Natural killer cell treated with Interleukin-12 subunit alpha and Interleukin-12 subunit beta and Interleukin-15 and Interleukin-18, amount 100 ng/mL, for 72 hours (primary cell): Measurements from ENCODE around the gene TNFAIP2. TPM values are rescaled to one million over a fixed set of nuclear protein-coding genes. Genes with fewer than 3 reads are reported as not detected.

ENCODE experiments used
- ATAC-seq, 2 donors: fragments of 150-1000 bp; cut with Tn5 transposase in 1 of 2; sonication (Bioruptor Pico), chemical (Tn5 transposase) in 1 of 2; 2 replicates each; pipeline ENCODE4 v1.10.0; 2021
- DNase-seq: peaks from one replicate; pipeline ENCODE4 v3.0.0; 2022; ENCODE audit warnings: low spot score
- H3K27ac Mint-ChIP-seq, 2 donors: 1 replicate in 1 of 2; 2 replicates in 1 of 2; pipeline ENCODE4 v1.8.0; 2022; ENCODE audit warnings: mixed read lengths in 2 of 2, mild to moderate bottlenecking in 1 of 2, moderate library complexity in 1 of 2
- H3K27me3 Mint-ChIP-seq, 2 donors: 1 replicate in 1 of 2; 2 replicates in 1 of 2; pipeline ENCODE4 v1.8.0; 2022; ENCODE audit warnings: mixed read lengths in 2 of 2
- H3K36me3 Mint-ChIP-seq: one replicate; pipeline ENCODE4 v1.8.0; 2022; ENCODE audit warnings: mixed read lengths
- H3K4me1 Mint-ChIP-seq, 2 donors: 1 replicate in 1 of 2; 2 replicates in 1 of 2; pipeline ENCODE4 v1.8.0; 2022; ENCODE audit warnings: low read depth in 2 of 2, mixed read lengths in 2 of 2, mild to moderate bottlenecking in 1 of 2
- H3K4me3 Mint-ChIP-seq: one replicate; pipeline ENCODE4 v1.8.0; 2022; ENCODE audit warnings: mixed read lengths
- H3K9me3 Mint-ChIP-seq: 2 replicates; pipeline ENCODE4 v1.8.0; 2022; ENCODE audit warnings: mixed read lengths
- total RNA-seq, 2 donors: library from RNA; stranded (reverse); gene quantifications; one replicate each; pipeline ENCODE4 v1.2.3, GENCODE V29; 2022

TNFAIP2 gene
- total RNA-seq, 2 donors from 2014 or later: 8.1 to 9.6 TPM

DNA sequence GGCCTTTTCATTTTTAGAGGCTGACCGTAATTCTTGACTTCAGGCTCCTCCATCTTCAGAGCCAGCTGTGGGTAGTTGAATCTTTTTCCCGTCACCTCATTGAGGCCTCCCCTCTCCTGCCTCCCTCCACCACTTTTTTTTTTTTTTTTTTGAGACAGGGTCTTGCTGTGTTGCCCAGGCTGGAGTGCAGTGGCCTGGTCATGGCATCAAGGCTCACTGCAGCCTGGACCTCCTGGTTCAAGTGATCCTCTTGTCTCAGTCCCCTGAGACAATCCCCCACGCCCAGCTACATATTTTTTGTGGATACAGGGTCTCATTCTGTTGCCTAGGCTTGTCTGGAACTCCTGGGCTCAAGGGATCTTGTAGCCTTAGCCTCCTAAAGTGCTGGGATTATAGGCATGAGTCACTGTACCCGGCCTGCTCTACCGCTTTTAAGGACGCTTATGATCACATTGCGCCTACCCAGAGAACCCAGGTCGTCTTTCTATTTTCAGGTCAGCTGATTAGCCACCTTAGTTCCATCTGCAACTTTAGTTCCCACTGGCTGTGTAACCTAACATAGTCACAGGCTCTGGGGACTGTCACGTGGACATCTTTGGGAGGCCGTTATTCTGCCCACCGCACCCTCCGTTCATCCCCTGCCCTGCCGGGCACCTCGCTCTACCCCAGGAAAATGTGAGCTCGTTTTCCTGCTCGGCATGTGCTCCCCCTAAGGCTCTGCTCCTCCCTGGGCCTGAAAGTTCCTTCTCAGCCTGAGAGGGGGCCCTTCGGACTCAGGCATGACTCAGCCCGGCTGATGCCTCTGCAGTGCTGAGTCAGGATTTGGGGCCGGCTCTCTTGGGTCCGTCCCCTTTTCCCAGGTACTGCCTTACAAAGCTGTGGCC lies 13.4 kb downstream of the TNFAIP2 start:
- H3K27ac Mint-ChIP-seq: no peak overlapping the region
- H3K36me3 Mint-ChIP-seq: no peaks in the 10 kb centered on the region
- peaks cover 7 to 8% of the 10 kb centered on the region in 2 donors for H3K4me1 Mint-ChIP-seq
- no peaks in the 10 kb centered on the region for H3K9me3 Mint-ChIP-seq
- ATAC-seq (no peak), DNase-seq (no peak)
- no peak overlapping the region for H3K4me3 Mint-ChIP-seq
- peaks cover 0 to 14% of the 10 kb centered on the region in 2 donors for H3K27me3 Mint-ChIP-seq

GRCh38 chr14:103137689-103138300 lies 14.5 kb downstream of the TNFAIP2 start:
- DNase-seq: no peak
- no peaks in the 10 kb centered on the region for H3K36me3 Mint-ChIP-seq
- H3K27ac Mint-ChIP-seq: no peak overlapping the region
- H3K4me3 Mint-ChIP-seq: no peak overlapping the region
- H3K27me3 Mint-ChIP-seq: peaks cover 0 to 19% of the 10 kb centered on the region in 2 donors
- no peak for ATAC-seq
- peaks cover 7 to 8% of the 10 kb centered on the region in 2 donors for H3K4me1 Mint-ChIP-seq
- no peaks in the 10 kb centered on the region for H3K9me3 Mint-ChIP-seq

DNA sequence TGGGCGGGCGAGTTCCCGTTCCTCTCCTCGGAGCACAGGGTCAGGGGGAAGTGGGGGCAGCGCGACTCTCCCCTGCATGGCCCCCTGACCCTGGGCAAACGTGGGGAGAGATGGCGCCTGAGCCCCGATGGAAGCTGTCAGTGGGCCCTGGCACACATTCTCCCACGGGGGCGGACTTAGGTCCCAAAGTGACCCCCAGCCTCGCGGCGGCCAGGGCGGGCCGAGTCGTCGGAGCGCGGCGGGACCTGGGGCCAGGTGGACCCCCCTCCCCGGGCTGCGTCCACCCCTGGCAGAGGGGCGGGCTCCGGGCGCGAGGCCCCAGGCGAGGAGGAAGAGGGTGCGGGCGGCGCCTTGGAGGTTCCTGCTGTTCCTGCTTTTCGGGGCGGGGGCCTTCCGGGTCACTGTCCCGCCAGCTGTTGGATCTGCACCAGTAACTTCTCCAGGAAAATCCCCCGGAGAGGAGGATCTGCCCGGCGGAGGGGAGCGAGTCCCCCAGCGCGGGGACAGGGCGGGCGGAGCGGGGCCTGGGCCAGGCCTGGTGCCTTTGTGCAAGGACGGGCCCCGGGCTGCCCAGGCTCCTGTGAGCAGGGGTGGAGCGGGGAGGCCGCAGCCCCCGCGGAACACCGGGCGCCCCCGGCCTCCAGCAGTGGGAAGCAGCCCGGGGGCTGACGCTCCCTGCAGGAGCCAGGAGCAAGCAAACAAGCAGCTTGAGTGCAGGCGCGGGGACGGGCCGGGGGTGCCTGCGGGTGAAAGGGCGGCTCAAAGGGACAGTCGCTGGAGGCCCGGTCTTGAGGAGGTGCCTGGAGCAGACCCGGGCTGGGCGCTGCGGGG lies 15.3 kb downstream of the TNFAIP2 start:
- no peak for DNase-seq
- no peak for ATAC-seq
- Mint-ChIP-seq H3K9me3 (no peaks in the 10 kb centered on the region), H3K36me3 (no peaks in the 10 kb centered on the region), H3K4me3 (no peak overlapping the region), H3K27ac (no peak overlapping the region), H3K4me1 (peaks cover 7 to 8% of the 10 kb centered on the region in 2 donors), H3K27me3 (peaks cover 3 to 26% of the 10 kb centered on the region in 2 donors)

DNA sequence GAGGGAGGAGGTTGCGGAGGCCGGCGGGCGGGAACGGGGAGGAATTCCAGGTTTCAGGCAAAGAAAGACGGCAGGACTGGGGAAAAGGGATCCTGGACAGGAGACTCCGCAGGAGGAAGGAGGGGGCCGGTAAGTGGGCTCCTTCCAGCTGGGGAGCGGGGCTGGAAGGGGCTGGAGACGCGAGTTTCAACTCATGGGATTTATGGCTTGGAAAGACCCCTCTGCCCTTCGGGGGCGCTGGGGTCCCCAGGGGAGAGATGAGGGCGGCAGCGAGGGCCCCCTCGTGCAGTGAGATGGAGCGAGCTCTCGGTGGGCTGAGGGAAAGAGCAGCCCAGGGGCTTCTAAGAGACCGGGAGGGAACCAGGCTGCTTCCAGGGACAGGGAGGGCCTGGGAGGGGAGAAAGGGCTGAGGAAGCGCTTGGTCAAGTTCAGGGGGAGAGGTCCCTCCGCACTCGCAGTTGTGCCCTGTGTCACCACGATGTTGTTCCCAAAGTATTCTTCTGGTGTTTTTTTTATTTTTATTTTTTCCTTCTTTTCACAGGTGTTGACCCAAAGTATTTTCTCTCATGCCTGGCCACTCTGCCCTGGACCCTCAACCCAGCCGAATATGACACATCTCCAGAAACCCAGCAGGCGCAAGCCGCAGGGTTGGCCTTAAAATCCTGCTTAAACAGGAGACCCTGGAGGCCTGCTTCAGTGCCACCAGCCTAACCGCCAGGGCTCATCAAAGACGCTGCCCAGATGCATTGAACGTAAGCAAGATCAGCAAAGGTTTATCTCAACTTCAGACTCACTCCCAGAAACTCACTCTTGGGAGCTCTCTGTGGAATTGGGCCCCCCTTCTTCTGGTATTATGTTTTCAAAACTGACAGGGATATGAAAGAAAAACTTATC lies 16.1 kb downstream of the TNFAIP2 start:
- no peak for ATAC-seq
- Mint-ChIP-seq H3K27ac (no peak overlapping the region), H3K9me3 (no peaks in the 10 kb centered on the region), H3K27me3 (peaks cover 6 to 29% of the 10 kb centered on the region in 2 donors), H3K36me3 (no peaks in the 10 kb centered on the region), H3K4me1 (peaks cover 7 to 8% of the 10 kb centered on the region in 2 donors), H3K4me3 (no peak overlapping the region)
- no peak for DNase-seq

DNA sequence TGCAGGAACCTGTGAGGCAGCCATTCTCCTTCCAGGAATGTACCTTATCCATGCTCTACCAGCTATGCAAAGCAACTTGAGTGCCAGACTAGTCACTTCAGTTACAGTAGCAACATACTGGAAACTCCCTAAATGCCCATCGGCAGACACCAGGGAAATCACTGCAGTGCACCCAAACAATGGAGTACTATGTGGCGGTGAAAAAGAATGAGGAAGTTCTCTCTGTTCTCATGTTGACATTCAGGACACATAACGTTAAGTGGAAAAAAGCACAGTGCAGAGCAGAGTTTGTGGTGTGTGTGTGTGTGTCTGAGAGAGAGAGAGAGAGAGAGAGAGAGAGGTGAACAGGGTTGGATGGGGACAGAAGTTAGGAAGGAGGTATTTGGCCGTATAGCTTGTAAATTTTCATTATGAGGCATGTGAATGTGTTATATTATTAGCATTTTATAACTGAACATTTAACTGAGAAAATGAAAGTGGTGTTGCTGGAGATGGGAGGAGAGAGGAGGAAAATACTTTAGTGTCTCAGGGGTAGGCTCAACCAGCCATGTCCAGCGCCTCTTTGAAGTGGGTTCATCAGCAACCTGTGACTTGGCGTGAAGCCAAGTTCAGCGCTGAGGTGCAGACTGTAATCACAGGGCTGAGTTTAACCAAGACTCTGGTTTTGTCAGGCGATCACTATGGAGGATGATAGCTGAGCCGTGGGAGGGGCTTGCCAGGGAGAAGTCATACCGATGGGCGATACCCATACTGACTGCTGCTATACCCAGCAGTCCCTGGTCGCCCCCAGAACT lies 17.3 kb downstream of the TNFAIP2 start:
- Mint-ChIP-seq H3K27me3 (peaks cover 6 to 30% of the 10 kb centered on the region in 2 donors), H3K36me3 (no peaks in the 10 kb centered on the region), H3K4me1 (peaks cover 7 to 8% of the 10 kb centered on the region in 2 donors), H3K4me3 (no peak overlapping the region), H3K9me3 (no peaks in the 10 kb centered on the region), H3K27ac (no peak overlapping the region)
- ATAC-seq: peak in 1 of 2 donors; percentile 37
- DNase-seq: no peak

DNA sequence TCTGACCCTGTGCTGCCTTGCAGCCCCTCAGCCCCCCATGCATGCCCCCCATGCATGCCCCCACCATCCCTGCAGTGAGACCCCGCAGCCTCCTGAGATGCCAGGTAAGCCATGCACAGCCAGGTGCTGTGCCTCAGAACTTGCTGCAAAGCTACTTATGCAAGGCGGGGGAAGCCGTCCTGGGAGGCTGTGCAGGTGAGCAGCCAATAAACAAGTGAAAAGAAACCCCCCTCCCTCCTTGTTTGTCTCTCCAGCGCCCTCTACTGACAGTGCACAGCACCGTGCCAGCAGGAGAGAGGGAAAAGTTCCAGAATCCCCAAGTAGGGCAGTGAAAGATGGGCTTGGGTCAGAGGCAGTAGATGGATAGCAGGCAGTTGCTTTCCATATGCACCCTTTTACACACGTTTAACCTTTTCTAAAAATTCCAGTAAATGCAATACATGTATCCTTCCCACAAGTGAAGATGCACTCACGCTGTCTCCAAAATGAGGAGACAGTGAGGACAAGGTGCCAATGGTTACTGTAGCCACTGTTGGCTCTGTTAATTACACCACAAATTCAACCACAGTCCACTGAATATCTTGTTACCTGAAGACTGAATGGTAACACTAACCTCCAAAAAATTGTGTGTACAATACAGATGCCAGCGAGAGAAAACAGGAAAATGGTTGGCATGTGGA lies 18.0 kb downstream of the TNFAIP2 start:
- H3K4me1 Mint-ChIP-seq: peaks cover 7 to 8% of the 10 kb centered on the region in 2 donors
- no peaks in the 10 kb centered on the region for H3K36me3 Mint-ChIP-seq
- peaks cover 12 to 30% of the 10 kb centered on the region in 2 donors for H3K27me3 Mint-ChIP-seq
- H3K9me3 Mint-ChIP-seq: no peaks in the 10 kb centered on the region
- H3K4me3 Mint-ChIP-seq: no peak overlapping the region
- no peak overlapping the region for H3K27ac Mint-ChIP-seq
- DNase-seq (no peak), ATAC-seq (no peak)

DNA sequence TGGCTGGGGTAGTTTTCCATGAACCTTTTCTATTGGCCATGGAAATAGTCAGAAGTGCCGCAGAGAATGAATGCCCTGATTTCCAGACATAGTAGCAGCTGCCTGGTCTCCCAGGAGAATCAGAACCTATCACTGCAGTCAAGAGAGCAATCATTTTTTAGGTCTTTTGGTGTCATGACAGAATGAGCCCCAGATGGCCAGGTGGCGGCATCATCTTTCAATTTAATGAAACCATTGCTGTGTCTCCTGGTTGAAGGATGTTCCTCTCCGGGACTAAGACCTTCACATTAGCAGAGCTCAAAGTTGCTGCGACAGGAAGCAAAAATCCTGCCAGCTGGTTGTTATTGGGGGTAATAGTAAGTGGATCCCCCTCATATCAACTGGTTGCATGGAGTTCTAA lies 18.8 kb downstream of the TNFAIP2 start:
- ATAC-seq (no peak), DNase-seq (no peak)
- H3K9me3 Mint-ChIP-seq: no peaks in the 10 kb centered on the region
- no peak overlapping the region for H3K4me3 Mint-ChIP-seq
- no peak overlapping the region for H3K27ac Mint-ChIP-seq
- H3K4me1 Mint-ChIP-seq: peaks cover 7 to 8% of the 10 kb centered on the region in 2 donors
- no peaks in the 10 kb centered on the region for H3K36me3 Mint-ChIP-seq
- H3K27me3 Mint-ChIP-seq: peaks cover 12 to 30% of the 10 kb centered on the region in 2 donors

- ATAC-seq (no peak), DNase-seq (no peak)
Measured at GRCh38 chr14:103142721-103143302, 19.6 kb downstream of the TNFAIP2 start.

DNA sequence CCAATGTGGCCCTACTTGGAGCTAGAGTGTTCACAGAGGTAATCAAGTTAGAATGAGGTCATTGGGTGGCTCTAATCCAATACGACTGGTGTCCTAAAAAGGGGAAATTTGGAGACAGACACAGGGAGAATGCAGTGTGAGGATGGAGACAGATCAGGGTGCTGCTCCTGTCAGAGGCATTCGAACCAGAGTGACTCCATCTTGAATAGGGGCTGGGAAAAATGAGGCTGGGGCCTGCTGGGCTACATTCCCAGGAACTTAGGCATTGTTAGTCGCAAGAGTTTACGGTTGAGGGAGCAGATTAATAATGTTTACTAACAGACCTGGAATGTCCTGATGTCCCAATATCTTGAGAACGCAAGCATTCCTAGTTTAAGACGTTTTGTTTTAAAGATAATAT lies 20.2 kb downstream of the TNFAIP2 start:
- Mint-ChIP-seq H3K4me3 (no peak overlapping the region), H3K27me3 (peaks cover 19 to 32% of the 10 kb centered on the region in 2 donors), H3K9me3 (no peaks in the 10 kb centered on the region), H3K36me3 (no peaks in the 10 kb centered on the region), H3K27ac (no peak overlapping the region), H3K4me1 (peaks cover 7 to 8% of the 10 kb centered on the region in 2 donors)
- no peak for ATAC-seq
- DNase-seq: no peak

More at GRCh38 chr14:103142721-103143302, 19.6 kb downstream of the TNFAIP2 start:
- H3K27ac Mint-ChIP-seq: no peak overlapping the region
- peaks cover 18 to 31% of the 10 kb centered on the region in 2 donors for H3K27me3 Mint-ChIP-seq
- peaks cover 7 to 8% of the 10 kb centered on the region in 2 donors for H3K4me1 Mint-ChIP-seq
- H3K36me3 Mint-ChIP-seq: no peaks in the 10 kb centered on the region
- H3K9me3 Mint-ChIP-seq: no peaks in the 10 kb centered on the region
- H3K4me3 Mint-ChIP-seq: no peak overlapping the region

GRCh38 chr14:103144085-103144484 lies 20.8 kb downstream of the TNFAIP2 start:
- Mint-ChIP-seq H3K27me3 (peaks cover 22 to 34% of the 10 kb centered on the region in 2 donors), H3K4me1 (peaks cover 7 to 8% of the 10 kb centered on the region in 2 donors), H3K9me3 (no peaks in the 10 kb centered on the region), H3K4me3 (no peak overlapping the region), H3K36me3 (no peaks in the 10 kb centered on the region), H3K27ac (no peak overlapping the region)
- ATAC-seq (no peak), DNase-seq (no peak)

DNA sequence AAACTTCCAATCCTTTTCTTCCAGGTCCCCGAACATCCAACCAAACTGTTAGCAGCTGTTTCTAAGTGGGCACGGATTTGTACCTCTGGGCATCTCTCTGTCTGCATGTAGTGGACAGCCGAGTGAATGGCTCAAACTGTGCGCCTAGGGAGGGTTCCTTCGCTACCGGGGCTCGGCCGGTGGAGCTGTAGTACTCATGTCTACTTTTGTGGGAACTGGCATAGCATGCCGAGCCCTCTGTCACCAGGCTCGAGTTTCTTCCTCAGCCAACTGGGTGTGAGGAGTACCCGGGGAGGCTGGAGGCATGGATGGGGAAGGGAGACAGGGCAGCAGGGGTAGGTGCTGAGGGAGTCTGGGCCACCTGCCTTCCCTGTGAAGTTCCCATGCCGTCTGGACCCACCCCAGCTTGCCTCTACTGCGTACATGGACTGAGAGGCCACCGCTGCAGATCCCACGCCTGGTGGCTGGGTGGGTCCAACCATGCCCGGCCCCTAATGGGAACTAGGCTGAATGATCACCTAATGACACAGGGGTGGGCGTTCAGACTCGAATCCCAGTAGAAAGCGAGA lies 23.0 kb downstream of the TNFAIP2 start:
- Mint-ChIP-seq H3K4me1 (no peaks in the 10 kb centered on the region), H3K9me3 (no peaks in the 10 kb centered on the region), H3K27ac (no peak overlapping the region), H3K36me3 (no peaks in the 10 kb centered on the region), H3K27me3 (peaks cover 26 to 27% of the 10 kb centered on the region in 2 donors), H3K4me3 (no peak overlapping the region)
- ATAC-seq (peak in 1 of 2 donors; percentile 15), DNase-seq (no peak)
